HG03196 (cell line): ENCODE results near the gene AHNAK2.

Experiments used
- ATAC-seq: cut with Tn5 transposase; IDR thresholded peaks from one replicate; pipeline ENCODE4 v1.9.1; 2021; ENCODE audit not compliant: unreplicated experiment

AHNAK2 gene

GRCh38 chr14:104887623-104888488 is 90.3 kb downstream of the AHNAK2 start:
- ATAC-seq: no peak
